Heart left ventricle (tissue), 16 donors: ENCODE measurements around the gene MRC2. TPM values are rescaled to one million over a fixed set of nuclear protein-coding genes. Genes with fewer than 3 reads are reported as not detected.
"Not testable (repeated sequence)": the region's sequence is repeated elsewhere in the genome, so short reads cannot be mapped to it uniquely, and the experiment has no call there.

Experiments used
- ATAC-seq, 4 donors: fragments of 200-7000 bp; cut with Tn5 transposase; one replicate each; pipeline ENCODE4 v1.9.1; 2020 to 2022; ENCODE audit warnings: moderate library complexity in 4 of 4, mild to moderate bottlenecking in 3 of 4, moderate number of reproducible peaks in 1 of 4
- DNase-seq, 5 donors: peaks; one replicate each; pipeline ENCODE4 v3.0.0-alpha.2; 2020
- H3K27ac ChIP-seq, 12 donors: fragments of 200-600 bp; sonication (generic) in 4 of 12; one replicate each; pipeline versions ENCODE4 v1.5.0 to v1.8.0; 2016 to 2022; ENCODE audit warnings: mild to moderate bottlenecking in 2 of 12
- H3K27me3 ChIP-seq, 9 donors: fragments of 200-600 bp; sonication (generic) in 2 of 9; one replicate each; pipeline versions ENCODE4 v1.5.1 to v1.8.0; 2016 to 2022; ENCODE audit warnings: mild to moderate bottlenecking in 3 of 9
- H3K36me3 ChIP-seq, 9 donors: fragments of 200-600 bp; sonication (generic) in 2 of 9; one replicate each; pipeline versions ENCODE4 v1.5.0 to v1.8.0; 2018 to 2022; ENCODE audit warnings: mild to moderate bottlenecking in 2 of 9
- H3K4me1 ChIP-seq, 12 donors: fragments of 200-600 bp; sonication (generic) in 4 of 12; one replicate each; pipeline versions ENCODE4 v1.5.0 to v1.8.0; 2016 to 2022; ENCODE audit warnings: mild to moderate bottlenecking in 3 of 12
- H3K4me3 ChIP-seq, 12 donors: fragments of 200-600 bp; sonication (generic) in 4 of 12; one replicate each; pipeline versions ENCODE4 v1.5.0 to v1.8.0; 2017 to 2022; ENCODE audit warnings: mild to moderate bottlenecking in 9 of 12, moderate library complexity in 4 of 12
- H3K9me3 ChIP-seq, 12 donors: fragments of 200-600 bp; sonication (generic) in 4 of 12; one replicate each; pipeline versions ENCODE4 v1.5.0 to v1.8.0; 2016 to 2022; ENCODE audit warnings: mild to moderate bottlenecking in 1 of 12
- POLR2A ChIP-seq, 2 donors: fragments of 450-650 bp; IDR thresholded peaks; one replicate each; pipeline ENCODE4 v1.6.1; 2017; ENCODE audit warnings: antibody characterized with exemption in 2 of 2, mild to moderate bottlenecking in 2 of 2, moderate library complexity in 2 of 2
- WGBS, 4 donors: extraction: QIAGEN DNeasy Blood & Tissue Kit in 2 of 4; methylation state at CpG; one replicate each; pipeline versions ENCODE4 v1.1.5 to v1.1.7; 2013 to 2018; 5-methylcytosine and 5-hydroxymethylcytosine counted together
- intact Hi-C, 10 donors: fragments of 100-400 bp; cut with DNase I; formaldehyde crosslinking; loops; one replicate each; pipeline versions ENCODE4 v1.11.1 to v1.14.2; 2022
- polyA plus RNA-seq, 2 donors: library from polyadenylated mRNA; stranded (reverse); fragments of 200-250 nt; gene quantifications; one replicate each; pipeline ENCODE4 v1.2.3, GENCODE V29; 2013
- total RNA-seq, 9 donors: library from RNA; depleted of rRNA in 2 of 9; stranded (reverse); fragments of >200 nt in 2 of 9; fragmentation: NEBNext Ultra II Directional in 3 of 9; extraction: Animal tissue kit (Norgen Biotek cat#: 25700) in 3 of 9; gene quantifications; one replicate each; pipeline versions ENCODE4 v1.1.0 to v1.2.4, GENCODE V29; 2016 to 2023
- TF ChIP-seq, protein P1 (sequence below), 12 donors: fragments of 200-600 bp; sonication (generic) in 4 of 12; IDR thresholded peaks; one replicate each; pipeline versions ENCODE4 v1.5.0 to v1.8.0; 2018 to 2022; ENCODE audit warnings: antibody characterized with exemption in 12 of 12, mild to moderate bottlenecking in 5 of 12
- donor health status: ischemic (EF 13 %, LVEDD 7.1; RV severe dilation, severe dysfunction).
- donor health status: healthy with polysubstance abuse.
- donor health status: DM: no; HTN: yes; CAD: no.
- donor health status: DM: no; HTN: no; CAD: no.
- donor health status: ischemic (EF 25% LVEDD 6.9; RV normal size, moderate dysfunction).
- donor health status: ischemic (EF 25% LVEDD 5.7; RV mildly dilated, moderate dysfunction).
- donor health status: healthy.
- donor health status: DM: yes; HTN: yes; CAD: no.
- donor health status: ischemic (EF 35%, LVEDD 5.7; RV mildly dilated, moderate dysfunction).
- donor health status: nonischemic (EF 11% LVEDD 7.7; RV severe dilation, severe dysfunction).
- donor health status: DM: yes; HTN: yes; CAD: no.
- donor health status: PGD.
- donor health status: ischemic (EF 29% LVEDD 5.4; RV normal size, mild dysfunction).
- donor health status: nonischemic (EF 23%, LVEDD 6.1; RV moderate dilation, normal function).

MRC2 gene
- total and polyA plus RNA-seq, 11 donors, result 13.1 to 50.8 (median 21.0) TPM

DNA sequence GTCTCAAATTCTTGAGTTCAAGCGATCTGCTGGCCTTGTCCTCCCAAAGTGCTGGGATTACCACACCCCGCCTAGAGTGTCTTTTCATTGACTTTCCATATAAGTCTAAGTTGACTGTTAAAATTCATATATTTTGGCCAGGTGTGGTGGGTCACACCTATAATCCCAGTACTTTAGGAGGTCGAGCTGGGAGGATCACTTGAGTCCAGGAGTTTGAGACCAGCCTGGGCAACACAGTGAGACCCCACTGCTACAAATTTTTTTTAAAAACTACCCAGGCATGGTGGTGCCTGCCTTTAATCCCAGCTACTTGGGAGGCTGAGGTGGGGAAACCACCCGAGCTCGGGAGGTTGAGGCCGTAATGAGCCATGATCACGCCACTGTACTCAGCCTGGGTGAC is 21.9 kb upstream of the MRC2 start:
- DNase-seq, result no peak
- Histone ChIP-seq H3K9me3 (no peaks in the 10 kb centered on the region), H3K27ac (no peak overlapping the region), H3K4me1 (peaks cover 0 to 11% (median 0%) of the 10 kb centered on the region in 12 donors), H3K4me3 (no peak overlapping the region), H3K36me3 (peaks cover 0 to 99% (median 94%) of the 10 kb centered on the region in 9 donors), H3K27me3 (no peaks in the 10 kb centered on the region)
- 93 to 98% (median 96%) methylated on average over 7 of the region's 7 CpGs for WGBS, 4 donors
- no peak for ATAC-seq
- intact Hi-C loops, result loop anchor here in 1 of 10 donors (10.0 kb wide), 1 partner anchor 49 kb away; no protein-coding TSS in a partner anchor
- TF ChIP-seq, protein P1, sequence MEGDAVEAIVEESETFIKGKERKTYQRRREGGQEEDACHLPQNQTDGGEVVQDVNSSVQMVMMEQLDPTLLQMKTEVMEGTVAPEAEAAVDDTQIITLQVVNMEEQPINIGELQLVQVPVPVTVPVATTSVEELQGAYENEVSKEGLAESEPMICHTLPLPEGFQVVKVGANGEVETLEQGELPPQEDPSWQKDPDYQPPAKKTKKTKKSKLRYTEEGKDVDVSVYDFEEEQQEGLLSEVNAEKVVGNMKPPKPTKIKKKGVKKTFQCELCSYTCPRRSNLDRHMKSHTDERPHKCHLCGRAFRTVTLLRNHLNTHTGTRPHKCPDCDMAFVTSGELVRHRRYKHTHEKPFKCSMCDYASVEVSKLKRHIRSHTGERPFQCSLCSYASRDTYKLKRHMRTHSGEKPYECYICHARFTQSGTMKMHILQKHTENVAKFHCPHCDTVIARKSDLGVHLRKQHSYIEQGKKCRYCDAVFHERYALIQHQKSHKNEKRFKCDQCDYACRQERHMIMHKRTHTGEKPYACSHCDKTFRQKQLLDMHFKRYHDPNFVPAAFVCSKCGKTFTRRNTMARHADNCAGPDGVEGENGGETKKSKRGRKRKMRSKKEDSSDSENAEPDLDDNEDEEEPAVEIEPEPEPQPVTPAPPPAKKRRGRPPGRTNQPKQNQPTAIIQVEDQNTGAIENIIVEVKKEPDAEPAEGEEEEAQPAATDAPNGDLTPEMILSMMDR (IDR thresholded peaks at IDR 0.05), result no peak
- TF ChIP-seq POLR2A (IDR thresholded peaks at IDR 0.05), result no peak

DNA sequence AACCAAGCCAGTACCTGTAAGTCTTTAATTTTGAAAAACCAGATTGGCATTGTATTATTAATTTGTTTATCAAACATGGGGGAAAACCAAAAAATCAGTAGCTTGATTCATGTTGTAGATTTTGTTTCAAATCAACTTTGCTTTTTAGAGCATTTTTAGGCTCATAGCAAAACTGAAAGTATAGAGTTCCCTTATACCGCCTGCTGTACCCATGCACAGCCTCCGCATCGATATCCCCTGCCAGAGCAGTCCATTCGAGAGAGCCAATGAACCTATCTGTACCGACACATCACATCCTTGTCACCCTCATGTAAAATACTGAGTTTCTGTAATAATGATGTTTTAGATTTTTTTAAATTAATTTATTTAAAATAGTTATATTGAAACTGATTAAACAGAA is 16.2 kb upstream of the MRC2 start:
- WGBS, 4 donors, result 87 to 93% (median 90%) methylated on average over 5 of the region's 5 CpGs
- Histone ChIP-seq H3K9me3 (no peaks in the 10 kb centered on the region), H3K27me3 (no peaks in the 10 kb centered on the region), H3K36me3 (peaks cover 0 to 98% (median 90%) of the 10 kb centered on the region in 9 donors), H3K27ac (peak overlapping the region in 1 of 12 donors; percentile 71), H3K4me1 (peaks cover 0 to 25% (median 2%) of the 10 kb centered on the region in 12 donors), H3K4me3 (no peak overlapping the region)
- DNase-seq (no peak), ATAC-seq (no peak)
- intact Hi-C loops, result no loop called here
- TF ChIP-seq POLR2A (IDR thresholded peaks at IDR 0.05), result no peak
- TF ChIP-seq, protein P1 (IDR thresholded peaks at IDR 0.05), result no peak

DNA sequence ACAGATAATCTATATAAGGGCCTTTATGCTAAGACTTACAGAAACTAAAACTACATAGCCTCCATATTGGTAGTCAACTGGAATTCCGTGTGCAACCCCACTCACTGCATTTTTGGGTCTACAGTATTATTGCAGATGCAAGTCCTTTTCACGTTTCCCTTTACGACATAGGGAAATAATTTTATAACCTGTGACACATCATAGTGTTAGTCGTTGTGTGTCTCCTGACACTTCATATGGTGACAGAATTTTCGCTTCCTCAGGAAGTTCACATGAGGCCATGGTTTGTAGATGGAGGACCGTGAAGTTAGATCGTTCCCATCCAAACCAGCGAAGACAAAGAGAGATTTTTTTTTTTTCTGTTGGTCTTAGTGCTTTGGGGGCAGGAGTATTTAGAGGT is 15.7 kb upstream of the MRC2 start:
- peaks cover 0 to 97% (median 85%) of the 10 kb centered on the region in 9 donors for H3K36me3 ChIP-seq
- 67 to 77% (median 73%) methylated on average over 8 of the region's 8 CpGs for WGBS, 4 donors
- ATAC-seq, result peak in 1 of 4 donors; percentile 42
- intact Hi-C loops, result no loop called here
- no peaks in the 10 kb centered on the region for H3K9me3 ChIP-seq
- no peaks in the 10 kb centered on the region for H3K27me3 ChIP-seq
- TF ChIP-seq, protein P1 (IDR thresholded peaks at IDR 0.05), result no peak
- no peak for TF ChIP-seq POLR2A (IDR thresholded peaks at IDR 0.05)
- no peak for DNase-seq
- peak overlapping the region in 3 of 12 donors; percentile 24 to 71 (median 33) for H3K27ac ChIP-seq
- no peak overlapping the region for H3K4me3 ChIP-seq
- H3K4me1 ChIP-seq, result peaks cover 0 to 25% (median 2%) of the 10 kb centered on the region in 12 donors

DNA sequence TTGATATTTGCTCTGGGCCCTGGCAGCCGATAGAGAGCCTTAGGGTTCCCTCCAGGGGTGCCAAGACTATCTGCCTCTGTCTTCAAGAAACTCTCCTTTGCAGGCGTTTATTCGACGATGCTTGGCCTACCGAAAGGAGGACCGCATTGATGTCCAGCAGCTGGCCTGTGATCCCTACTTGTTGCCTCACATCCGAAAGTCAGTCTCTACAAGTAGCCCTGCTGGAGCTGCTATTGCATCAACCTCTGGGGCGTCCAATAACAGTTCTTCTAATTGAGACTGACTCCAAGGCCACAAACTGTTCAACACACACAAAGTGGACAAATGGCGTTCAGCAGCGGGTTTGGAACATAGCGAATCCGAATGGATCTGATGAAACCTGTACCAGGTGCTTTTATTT is 15.2 kb upstream of the MRC2 start:
- WGBS, 4 donors, result 84 to 90% (median 88%) methylated on average over 9 to 12 of the region's 12 CpGs
- peaks cover 0 to 28% (median 2%) of the 10 kb centered on the region in 12 donors for H3K4me1 ChIP-seq
- DNase-seq (peak in 2 of 5 donors; percentile 44 to 58), ATAC-seq (peak in 3 of 4 donors; percentile 24 to 85 (median 79))
- H3K9me3 ChIP-seq, H3K27me3 ChIP-seq, intact Hi-C loops, H3K4me3 ChIP-seq: not testable (repeated sequence)
- peak overlapping the region in 4 of 12 donors; percentile 24 to 71 (median 36) for H3K27ac ChIP-seq
- peaks cover 0 to 91% (median 80%) of the 10 kb centered on the region in 9 donors for H3K36me3 ChIP-seq

DNA sequence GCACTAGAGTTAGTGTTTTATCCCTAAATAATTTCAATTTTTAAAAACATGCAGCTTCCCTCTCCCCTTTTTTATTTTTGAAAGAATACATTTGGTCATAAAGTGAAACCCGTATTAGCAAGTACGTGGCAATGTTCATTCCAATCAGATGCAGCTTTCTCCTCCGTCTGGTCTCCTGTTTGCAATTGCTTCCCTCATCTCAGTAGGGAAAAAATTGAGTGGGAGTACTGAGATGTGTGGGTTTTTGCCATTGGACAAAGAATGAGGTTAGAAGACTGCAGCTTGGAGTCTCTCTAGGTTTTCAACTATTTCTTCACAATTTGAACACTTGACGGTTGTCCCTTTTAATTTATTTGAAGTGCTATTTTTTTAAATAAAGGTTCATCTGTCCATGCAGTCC is 14.4 kb upstream of the MRC2 start:
- Histone ChIP-seq H3K4me1 (peaks cover 0 to 36% (median 4%) of the 10 kb centered on the region in 12 donors), H3K36me3 (peaks cover 0 to 83% (median 72%) of the 10 kb centered on the region in 9 donors), H3K27ac (peak overlapping the region in 3 of 12 donors; percentile 32 to 49 (median 39))
- H3K9me3 ChIP-seq, DNase-seq, H3K4me3 ChIP-seq, H3K27me3 ChIP-seq, intact Hi-C loops: not testable (repeated sequence)
- ATAC-seq, result peak in 1 of 4 donors; percentile 76
- 81 to 96% (median 86%) methylated on average over 4 of the region's 4 CpGs for WGBS, 4 donors
